GM21360 (cell line): Measurements from ENCODE around the gene MT1B.
A peak's percentile ranks its signal among the peaks of the same experiment; 100 is the strongest.
"Not testable (repeated sequence)": the region's sequence is repeated elsewhere in the genome, so short reads cannot be mapped to it uniquely, and the experiment has no call there.

Experiments
- ATAC-seq: cut with Tn5 transposase; IDR thresholded peaks from one replicate; pipeline ENCODE4 v1.9.1; 2021; ENCODE audit warnings: mild to moderate bottlenecking, moderate library complexity; ENCODE audit not compliant: unreplicated experiment

The MT1B gene

DNA sequence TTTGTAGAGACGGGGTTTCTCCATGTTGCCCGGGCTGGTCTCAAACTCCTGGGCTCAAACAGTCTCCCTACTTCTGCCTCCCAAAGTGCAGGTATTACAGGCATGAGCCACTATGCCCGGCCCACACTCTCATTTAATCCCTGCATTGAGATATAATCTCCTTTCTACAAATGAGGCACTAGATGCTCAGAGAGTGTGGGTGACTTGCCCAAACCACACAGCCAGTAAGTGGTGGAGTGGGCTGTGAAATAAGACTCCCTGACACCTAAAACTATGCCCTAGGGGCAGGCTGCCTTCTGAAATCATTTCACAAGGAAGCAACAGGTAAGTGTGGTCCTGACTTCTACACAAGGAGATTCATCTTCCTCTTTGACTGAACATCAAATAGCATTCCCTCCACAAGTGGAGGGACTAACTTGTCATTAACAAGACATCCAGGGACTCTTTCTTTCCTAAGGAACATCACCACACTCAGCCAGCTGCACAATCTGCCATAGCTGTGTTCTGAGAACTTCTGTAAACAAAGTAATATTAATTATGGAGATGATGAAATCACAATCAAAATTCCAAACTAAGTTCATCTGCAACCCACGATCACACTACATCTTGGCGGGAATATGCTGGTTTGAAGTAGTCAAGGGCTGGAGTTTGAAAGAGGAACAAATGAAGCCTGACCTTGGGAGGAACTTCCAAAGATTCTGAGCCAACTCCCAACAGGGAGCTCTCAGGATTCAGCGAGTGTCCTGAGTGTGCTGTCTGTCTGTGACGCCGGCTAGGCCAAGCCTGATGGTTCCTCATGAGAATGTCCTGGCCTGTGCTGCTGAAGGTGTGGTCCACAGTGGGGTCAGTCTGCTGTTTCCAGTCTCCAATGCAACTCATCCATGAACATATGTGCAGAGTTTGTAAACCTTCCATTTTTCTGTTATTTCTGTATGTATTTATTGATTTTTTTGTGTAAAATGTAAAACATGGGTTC, 13.9 kb downstream of the MT1B start:
- not testable (repeated sequence) for ATAC-seq

DNA sequence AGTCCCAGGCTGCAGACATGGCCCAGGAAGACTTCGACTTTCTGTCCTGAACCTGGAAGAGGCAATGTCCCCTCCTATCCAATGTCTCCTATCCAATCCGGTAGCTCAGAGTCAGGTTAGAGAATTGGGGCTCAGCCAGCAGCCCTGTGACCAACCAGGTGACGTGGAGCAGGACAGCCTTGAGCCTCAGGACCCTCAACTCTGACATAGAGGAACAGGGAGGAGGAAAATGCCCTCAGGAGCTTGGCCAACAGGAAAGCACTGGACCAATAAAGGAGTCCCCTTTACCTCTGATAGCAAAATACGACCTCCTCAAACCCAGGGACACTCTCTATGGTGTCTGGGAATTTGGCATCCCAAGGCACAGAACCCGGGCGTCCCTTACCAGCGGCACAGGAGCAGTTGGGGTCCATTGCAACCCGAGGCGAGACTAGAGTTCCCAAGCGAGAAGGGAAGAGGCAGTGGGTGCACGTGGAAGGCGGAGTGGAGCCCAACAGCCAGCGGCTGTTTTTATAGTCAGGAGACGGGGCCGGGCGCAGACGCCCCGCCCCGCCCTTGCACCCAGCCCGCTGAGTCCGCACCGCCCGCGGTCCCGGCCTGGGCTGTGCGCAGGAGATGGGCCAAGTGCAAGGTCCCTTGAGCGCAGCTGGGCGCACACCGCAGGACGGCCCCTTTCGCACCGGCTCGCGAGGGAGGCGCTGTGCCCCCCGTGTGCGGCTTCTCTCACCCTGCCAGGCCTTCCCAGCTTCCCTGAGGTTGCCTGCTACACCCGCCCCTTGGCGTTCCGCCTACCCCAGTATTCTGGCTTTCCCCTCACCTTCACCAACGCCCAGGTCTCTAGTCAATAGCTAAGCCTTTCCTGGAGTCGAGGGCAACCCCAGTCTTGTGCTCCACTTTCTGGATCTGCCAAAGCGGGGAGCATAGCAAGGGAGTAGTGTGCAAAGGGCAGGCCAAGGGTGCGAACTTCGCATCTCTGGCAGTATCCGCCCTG, 16.2 kb downstream of the MT1B start, which contains the start of gene MT1G:
Gene MT1G, minus strand, starts transcription at position 485 of the 991 bp plus-strand sequence. Its CDS starts 72 bp downstream, at position 413.
- ATAC-seq: no peak

DNA sequence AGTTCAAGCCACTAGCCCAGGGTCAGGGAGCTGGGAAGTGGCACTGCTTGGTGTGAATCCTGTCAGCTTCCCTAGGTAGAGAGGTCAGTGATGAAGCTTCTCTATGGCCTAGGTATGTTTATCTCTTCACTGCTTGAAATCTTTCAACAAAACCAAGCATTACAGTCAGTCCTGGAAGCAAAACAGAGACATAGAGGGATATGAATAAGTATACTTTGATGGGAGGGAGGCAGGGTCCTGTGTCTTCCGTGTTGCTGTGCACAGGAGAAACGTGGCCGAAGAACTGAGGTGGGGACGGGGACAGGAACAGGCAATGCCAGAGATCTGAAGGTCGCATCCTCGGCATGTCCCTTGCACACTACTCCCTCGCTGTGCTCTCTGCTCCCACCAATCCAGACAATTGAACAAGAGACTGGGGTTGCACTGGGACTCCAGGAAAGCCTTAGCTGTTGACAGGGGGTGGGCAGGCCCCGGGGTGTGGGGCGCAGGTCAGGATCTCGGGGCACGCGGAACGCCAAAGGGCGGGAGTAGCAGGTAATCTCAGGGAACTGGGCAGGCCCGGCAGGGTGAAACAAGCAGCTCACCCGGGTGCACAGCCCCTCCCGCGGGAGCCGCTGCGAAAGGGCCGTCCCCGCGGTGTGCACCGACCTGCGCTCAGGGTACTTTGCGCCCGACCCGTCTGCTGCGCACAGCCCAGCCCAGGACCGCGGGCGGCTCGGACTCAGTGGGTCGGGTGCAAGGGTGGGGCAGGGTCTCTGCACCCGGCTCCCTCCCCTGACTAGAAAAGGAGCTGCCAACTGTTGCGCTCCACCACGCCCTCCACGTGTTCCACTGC, 17.5 kb downstream of the MT1B start, which contains the start of gene MT1H:
Gene MT1H, plus strand, starts transcription at position 810 of the 835 bp plus-strand sequence. CDS start 71 bp downstream, outside the sequence.
- no peak for ATAC-seq

DNA sequence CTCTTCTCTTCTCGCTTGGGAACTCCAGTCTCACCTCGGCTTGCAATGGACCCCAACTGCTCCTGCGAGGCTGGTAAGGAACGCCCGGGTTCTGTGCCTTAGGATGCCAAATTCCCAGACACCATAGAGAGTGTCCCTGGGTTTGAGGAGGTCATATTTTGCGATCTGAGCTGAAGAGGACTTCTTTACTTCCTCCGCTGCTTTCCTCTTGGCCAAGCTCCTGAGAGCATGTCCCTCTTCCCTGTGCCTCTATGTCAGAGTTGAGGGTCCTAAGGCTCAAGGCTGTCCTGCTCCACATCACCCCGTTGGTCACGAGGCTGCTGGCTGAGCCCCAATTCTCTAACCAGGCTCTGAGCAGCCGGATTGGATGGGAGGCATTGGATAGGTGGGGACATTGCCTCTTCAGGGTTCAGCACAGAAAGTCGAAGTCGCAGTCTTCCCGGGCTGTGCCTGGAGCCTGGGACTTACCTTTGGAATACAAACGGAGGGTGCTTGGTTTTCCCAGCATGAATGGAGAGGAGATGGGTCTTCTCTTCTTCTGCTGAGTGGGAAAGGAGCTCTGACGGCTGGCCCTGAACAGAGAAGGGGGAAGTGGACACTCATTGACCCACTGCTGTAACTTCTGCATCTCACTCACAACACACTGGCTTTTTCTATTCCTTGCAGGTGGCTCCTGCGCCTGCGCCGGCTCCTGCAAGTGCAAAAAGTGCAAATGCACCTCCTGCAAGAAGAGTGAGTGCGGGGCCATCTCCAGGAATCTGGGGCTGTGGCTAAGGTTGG, 18.3 kb downstream of the MT1B start:
- ATAC-seq: no peak

DNA sequence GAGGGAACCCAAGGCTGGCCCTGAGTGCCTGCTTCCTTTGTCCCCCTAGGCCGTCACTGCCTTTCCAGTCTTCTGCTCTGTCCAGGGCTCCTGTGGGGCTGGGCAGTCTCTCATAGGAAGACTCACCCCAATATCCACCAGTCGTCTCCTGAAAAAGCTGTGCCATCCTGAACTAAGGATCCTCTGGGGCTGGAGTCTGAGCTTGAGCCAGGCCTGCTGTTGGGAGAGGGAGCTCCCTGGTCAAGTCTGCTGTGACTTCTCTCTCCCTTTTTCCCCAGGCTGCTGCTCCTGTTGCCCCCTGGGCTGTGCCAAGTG, 18.9 kb downstream of the MT1B start:
- no peak for ATAC-seq

DNA sequence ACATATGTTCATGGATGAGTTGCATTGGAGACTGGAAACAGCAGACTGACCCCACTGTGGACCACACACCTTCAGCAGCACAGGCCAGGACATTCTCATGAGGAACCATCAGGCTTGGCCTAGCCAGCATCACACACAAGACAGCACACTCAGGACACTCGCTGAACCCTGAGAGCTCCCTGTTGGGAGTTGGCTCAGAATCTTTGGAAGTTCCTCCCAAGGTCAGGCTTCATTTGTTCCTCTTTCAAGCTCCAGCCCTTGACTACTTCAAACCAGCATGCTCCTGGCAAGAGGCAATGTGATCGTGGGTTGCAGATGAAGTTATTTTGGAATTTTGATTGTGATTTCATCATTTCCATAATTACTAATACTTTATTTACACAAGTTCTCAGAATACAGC, 20.0 kb downstream of the MT1B start:
- not testable (repeated sequence) for ATAC-seq

DNA sequence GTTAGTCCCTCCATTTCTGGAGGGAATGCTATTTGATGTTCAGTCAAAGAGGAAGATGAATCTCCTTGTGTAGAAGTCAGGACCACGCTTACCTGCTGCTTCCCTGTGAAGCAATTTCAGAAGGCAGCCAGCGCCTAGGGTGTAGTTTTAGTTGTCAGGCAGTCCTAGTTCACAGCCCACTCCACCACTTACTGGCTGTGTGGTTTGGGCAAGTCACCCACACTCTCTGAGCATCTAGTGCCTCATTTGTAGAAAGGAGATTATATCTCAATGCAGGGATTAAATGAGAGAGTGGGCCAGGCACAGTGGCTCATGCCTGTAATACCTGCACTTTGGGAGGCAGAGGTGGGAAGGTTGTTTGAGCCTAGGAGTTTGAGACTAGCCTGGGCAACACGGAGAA, 20.5 kb downstream of the MT1B start:
- not testable (repeated sequence) for ATAC-seq

DNA sequence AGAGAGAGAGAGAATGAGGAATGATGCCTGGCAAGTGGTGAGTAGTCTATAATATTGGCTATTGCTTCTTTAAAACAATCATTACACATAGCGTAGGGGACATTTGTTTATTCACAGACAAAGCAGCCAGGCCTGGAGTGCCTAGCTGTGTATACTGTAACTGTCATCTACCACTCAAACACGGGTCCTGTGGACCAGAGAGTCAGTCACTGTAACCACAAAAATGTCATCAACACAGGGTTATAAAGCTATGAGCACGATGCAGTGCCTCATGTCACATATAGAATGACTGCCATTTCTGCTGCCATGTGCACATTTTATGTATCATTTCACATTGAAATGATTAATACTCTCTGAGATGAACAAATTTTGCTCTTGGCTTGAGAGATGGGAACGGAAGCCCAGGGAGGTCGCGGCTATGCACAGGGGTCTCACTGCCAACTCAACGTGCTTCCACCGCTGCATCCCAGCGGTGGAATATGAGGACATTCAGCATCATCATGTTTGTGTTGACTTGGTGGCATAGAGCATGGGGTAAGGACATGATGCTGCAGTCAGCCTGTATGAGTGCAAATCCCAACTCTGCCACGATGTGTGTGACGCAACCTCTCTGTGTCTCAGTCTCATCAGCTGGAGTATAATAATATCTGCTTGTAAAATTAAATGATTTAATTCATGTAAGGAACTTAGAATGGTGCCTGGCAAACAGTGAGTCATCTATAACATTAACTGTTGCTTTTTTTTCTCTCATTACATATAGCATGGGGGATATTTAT, 21.3 kb downstream of the MT1B start:
- no peak for ATAC-seq

DNA sequence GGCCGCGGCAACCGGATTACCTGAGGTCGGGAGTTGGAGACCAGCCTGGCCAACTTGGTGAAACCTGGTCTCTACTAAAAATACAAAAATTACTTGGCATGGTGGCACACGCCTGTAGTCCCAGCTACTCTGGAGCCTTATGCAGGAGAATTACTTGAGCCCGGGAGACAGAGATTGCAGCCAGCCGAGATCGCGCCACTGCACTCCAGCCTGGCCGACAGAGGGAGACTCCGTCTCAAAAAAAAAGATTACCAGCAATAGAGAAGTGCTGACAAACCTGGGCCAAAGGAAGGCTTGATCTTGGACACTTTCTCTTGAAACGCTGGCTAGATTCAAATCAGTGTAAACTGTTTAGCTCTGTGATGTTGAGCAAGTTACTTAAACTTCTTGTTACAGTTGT, 22.2 kb downstream of the MT1B start:
- ATAC-seq: no peak

DNA sequence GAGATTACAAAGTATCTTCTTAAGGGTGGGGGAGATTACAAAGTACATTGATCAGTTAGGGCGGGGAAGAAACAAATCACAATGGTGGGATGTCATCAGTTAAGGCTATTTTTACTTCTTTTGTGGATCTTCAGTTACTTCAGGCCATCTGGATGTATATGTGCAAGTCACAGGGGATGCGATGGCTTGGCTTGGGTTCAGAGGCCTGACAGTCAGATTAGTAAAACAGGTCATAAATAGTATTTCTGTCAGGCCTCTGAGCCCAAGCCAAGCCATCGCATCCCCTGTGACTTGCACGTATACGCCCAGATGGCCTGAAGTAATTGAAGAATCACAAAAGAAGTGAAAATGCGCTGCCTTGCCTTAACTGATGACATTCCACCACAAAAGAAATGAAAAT, 22.9 kb downstream of the MT1B start:
- not testable (repeated sequence) for ATAC-seq

DNA sequence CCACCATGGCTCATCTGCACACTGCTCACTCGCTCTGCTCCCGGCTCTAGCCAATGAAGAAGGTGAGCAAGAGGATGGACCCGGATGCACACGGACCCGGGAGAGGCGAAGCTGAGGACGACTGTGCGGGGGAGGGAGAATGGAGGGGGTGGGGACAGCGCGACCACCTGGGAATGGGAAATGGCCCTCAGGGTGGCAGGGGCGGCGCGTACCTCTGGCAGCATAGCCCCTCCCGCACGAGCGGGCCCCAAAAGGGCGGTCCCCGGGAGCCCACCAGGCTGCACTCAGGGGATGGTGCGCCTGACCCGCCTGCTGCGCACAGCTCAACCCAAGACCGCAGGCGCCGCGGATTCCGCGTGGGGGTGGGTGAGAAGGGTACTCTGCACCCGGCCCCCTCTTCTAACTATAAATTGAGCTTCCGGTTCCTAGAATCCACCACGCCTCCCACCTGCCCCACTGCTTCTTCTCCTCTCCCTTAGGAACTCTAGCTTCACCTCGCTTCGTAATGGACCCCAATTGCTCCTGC, 24.1 kb downstream of the MT1B start:
- ATAC-seq: no peak

DNA sequence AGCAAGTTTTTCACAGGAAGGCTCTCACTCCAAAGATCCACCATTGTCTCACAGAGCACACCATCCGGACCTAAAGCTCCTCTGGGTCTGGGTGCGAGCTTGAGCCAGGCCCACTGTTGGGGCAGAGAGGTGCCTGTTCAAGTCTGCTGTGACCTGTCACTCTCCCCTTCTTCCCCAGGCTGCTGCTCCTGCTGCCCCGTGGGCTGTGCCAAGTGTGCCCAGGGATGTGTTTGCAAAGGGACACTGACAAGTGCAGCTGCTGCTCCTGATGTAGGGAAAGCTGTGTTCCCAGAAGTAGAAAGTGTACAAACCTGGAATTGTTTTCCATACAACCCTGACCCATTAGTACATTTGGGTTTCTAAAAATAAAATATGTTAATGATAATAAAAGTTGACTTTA, 25.8 kb downstream of the MT1B start:
- ATAC-seq: no peak

DNA sequence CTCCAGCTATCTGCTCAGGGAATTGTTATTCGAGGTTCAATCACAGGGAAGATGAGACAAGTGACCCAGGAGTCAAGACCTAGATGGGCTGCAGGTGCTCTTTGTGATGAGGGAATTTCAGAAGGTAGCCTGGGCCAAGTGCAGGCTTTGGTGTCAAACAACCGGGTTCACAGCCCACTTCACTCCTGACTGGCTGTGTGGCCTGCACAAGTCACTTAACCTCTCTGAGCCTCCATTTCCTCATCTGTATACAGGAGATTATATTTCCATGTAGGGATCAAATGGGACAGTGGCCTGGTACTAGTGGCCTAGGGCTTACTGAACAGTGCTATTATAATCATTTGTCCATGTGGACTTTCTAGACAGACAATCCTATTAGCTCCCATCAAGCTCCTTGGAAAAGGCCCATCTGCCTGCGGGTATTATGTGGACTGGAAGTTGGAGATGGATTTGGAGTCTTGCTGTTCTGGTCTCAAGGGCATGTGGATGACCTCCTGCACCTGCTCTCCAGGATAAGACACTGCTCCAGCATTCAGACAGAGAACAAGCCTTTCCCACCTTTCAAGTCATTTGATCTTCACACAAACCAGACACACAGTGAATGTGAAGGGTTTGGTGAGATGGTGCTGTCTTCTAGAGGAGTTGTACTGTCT, 27.5 kb downstream of the MT1B start:
- no peak for ATAC-seq

DNA sequence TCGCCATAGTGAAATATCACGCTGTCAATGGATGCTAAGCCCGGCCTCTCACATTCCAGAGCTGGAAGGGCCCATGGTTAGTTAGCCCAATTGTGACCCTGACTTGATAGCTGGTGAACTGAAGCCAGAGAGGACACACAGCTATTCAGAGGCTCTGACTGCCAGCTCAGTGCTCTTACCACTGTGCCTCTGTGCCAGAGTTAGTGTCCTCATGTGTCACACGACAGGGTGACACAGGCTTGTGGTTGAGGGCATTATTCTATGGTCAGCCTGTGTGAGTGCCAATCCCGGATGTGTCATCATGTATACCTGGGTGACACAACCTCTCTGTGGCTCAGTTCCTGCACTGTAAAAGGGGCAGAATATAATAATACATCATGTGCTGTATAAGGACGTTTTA, 28.1 kb downstream of the MT1B start:
- no peak for ATAC-seq

DNA sequence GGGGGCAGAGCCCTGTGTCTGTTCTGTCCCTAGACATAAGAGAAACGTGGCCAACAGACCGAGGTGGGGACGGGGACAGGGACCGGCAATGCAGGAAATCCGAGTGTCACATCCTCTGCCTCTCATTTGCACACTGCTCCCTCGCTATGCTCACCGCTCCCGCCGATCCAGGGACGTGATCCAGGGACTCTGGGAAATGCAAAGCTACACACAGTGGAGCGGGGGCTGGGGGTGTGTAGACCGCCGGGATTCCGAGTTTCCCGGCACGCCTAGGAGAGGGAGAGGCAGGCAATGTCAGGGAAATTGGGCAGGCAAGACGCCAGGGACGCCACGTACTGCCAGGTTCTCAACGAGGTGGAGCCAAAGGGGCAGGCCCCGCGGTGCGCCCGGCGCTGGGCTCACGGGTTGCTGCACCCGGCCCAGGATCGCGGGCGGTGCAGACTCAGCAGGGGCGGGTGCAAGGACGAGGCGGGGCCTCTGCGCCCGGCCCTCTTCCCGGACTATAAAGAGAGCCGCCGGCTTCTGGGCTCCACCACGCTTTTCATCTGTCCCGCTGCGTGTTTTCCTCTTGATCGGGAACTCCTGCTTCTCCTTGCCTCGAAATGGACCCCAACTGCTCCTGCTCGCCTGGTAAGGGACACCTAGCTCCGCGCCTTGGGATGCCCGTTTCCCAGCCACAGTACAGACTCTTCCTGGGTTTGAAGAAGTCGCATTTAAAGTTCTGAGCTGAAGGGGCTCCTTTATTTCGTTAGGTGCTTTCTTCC, 30.4 kb downstream of the MT1B start, which contains the start of gene MT1X:
Gene MT1X, plus strand, starts transcription at position 532 of the 764 bp plus-strand sequence. Its CDS starts 71 bp downstream, at position 603.
- peak; percentile 97 for ATAC-seq

DNA sequence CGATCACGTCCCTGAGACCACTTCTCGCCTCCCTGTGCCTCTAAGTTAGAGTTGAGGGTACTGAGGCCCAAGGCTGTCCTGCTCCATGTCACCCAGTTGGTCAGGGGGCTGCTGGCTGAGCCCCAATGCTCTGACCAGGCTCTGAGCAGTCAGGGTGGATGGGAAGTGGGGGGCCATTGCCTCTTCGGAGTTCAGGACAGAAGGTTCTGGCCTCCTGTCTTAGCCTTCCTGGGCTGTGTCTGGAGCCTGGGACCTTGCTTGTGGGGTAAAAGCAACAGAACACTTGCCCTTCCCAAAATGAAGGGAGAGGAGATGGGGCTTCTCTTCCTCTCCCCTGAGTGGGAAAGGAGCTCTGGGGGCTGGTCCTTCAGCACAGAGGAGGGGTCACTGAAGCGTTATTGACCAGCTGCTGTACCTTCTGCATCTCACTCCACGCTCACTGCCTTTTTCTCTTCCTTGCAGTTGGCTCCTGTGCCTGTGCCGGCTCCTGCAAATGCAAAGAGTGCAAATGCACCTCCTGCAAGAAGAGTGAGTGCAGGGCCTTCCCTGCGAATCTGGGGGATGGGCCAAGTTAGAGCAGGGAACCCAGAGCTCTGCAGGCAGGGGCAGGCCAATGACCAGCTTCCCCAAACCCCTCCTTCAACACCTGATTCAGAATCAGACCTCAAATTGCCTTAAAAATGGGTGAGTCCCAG, 31.2 kb downstream of the MT1B start:
- ATAC-seq: no peak
